Keratinocyte (primary cell): ENCODE results near the gene MTCL1. TPM values are rescaled to one million over a fixed set of nuclear protein-coding genes. Genes with fewer than 3 reads are reported as not detected.

ENCODE experiments used
- DNase-seq: peaks from one replicate; pipeline ENCODE4 v3.0.0-alpha.2; 2011; ENCODE audit warnings: low read depth, missing footprints, low spot score
- FAIRE-seq: peaks from 2 replicates; lab custom pipeline; 2011; peaks lifted over from hg19 to GRCh38; lab: Jason Lieb, UNC
- H2AFZ ChIP-seq: 2 replicates; pipeline ENCODE4 v1.6.0; 2012; ENCODE audit warnings: low read length, control low read depth, inconsistent platforms; ENCODE audit not compliant: control insufficient read depth
- H3K27ac ChIP-seq: 2 replicates; pipeline ENCODE4 v1.5.1; 2011; ENCODE audit warnings: low read length; ENCODE audit not compliant: control insufficient read depth, insufficient read depth
- H3K27me3 ChIP-seq: 3 replicates; pipeline ENCODE4 v1.6.0; 2011; ENCODE audit warnings: low read length; ENCODE audit not compliant: control insufficient read depth, insufficient read depth; ENCODE audit errors: extremely low read depth
- H3K36me3 ChIP-seq, 2 experiments: 2 replicates in 1 of 2; 3 replicates in 1 of 2; pipeline ENCODE4 v1.5.1; 2011; ENCODE audit warnings: low read length in 2 of 2, mild to moderate bottlenecking in 1 of 2; ENCODE audit not compliant: control insufficient read depth in 2 of 2, insufficient read depth in 2 of 2; ENCODE audit errors: extremely low read depth in 1 of 2
- H3K4me1 ChIP-seq: 3 replicates; pipeline ENCODE4 v1.5.1; 2011; ENCODE audit warnings: low read length; ENCODE audit not compliant: control insufficient read depth, insufficient read depth; ENCODE audit errors: extremely low read depth
- H3K4me2 ChIP-seq: 3 replicates; pipeline ENCODE4 v1.6.0; 2011; ENCODE audit warnings: low read depth, low read length; ENCODE audit not compliant: control insufficient read depth, insufficient read depth; ENCODE audit errors: extremely low read depth
- H3K4me3 ChIP-seq, 3 experiments: fragments of 200-600 bp in 1 of 3; sonication (generic) in 1 of 3; 2 replicates in 2 of 3; 3 replicates in 1 of 3; pipeline ENCODE4 v1.5.1; 2011 to 2016; ENCODE audit warnings: low read length in 3 of 3, mild to moderate bottlenecking in 3 of 3, control low read depth in 2 of 3, inconsistent platforms in 1 of 3, low read depth in 1 of 3, mixed read lengths in 1 of 3, mixed run types in 1 of 3, moderate library complexity in 1 of 3; ENCODE audit not compliant: control insufficient read depth in 2 of 3, insufficient read depth in 2 of 3; ENCODE audit errors: extremely low read depth in 1 of 3
- H3K79me2 ChIP-seq: 2 replicates; pipeline ENCODE4 v1.6.0; 2012; ENCODE audit warnings: low read length; ENCODE audit not compliant: control insufficient read depth, insufficient read depth
- H3K9ac ChIP-seq: 3 replicates; pipeline ENCODE4 v1.6.0; 2011; ENCODE audit warnings: low read length; ENCODE audit not compliant: control insufficient read depth, insufficient read depth; ENCODE audit errors: extremely low read depth
- H3K9me1 ChIP-seq: 3 replicates; pipeline ENCODE4 v1.6.0; 2011; ENCODE audit warnings: low read length; ENCODE audit not compliant: control insufficient read depth, insufficient read depth; ENCODE audit errors: extremely low read depth
- H3K9me3 ChIP-seq: 2 replicates; pipeline ENCODE4 v1.5.1; 2012; ENCODE audit warnings: low read depth, low read length; ENCODE audit not compliant: control insufficient read depth
- H4K20me1 ChIP-seq: 3 replicates; pipeline ENCODE4 v1.6.0; 2011; ENCODE audit warnings: low read length; ENCODE audit not compliant: control insufficient read depth, insufficient read depth; ENCODE audit errors: extremely low read depth
- CTCF ChIP-seq, 3 experiments: IDR thresholded peaks in 1 of 3; conservative IDR thresholded peaks in 1 of 3; optimal IDR thresholded peaks in 1 of 3; 2 replicates in 2 of 3; 3 replicates in 1 of 3; pipeline versions ENCODE3 to v1.5.1; 2011; ENCODE audit warnings: low read length in 3 of 3, mild to moderate bottlenecking in 3 of 3, moderate library complexity in 2 of 3, control low read depth in 1 of 3, inconsistent platforms in 1 of 3; ENCODE audit not compliant: insufficient read depth in 2 of 3; ENCODE audit errors: extremely low read depth in 1 of 3
- EZH2 ChIP-seq: IDR thresholded peaks from one replicate; pipeline ENCODE4 v1.6.1; 2012; ENCODE audit warnings: inconsistent platforms, mild to moderate bottlenecking, low read length, moderate library complexity
- dilution Hi-C: fragments of 300-500 bp; cut with MboI; formaldehyde crosslinking; loops from one replicate; pipeline ENCODE4 v1.7.0; 2020; ENCODE audit warnings: low sequenced_read_pairs; ENCODE audit not compliant: extremely low pct_ligation_motif_present
- polyA plus RNA-seq, 5 experiments: library from polyadenylated mRNA; depleted of rRNA in 3 of 5; stranded (reverse) in 3 of 5; stranded (forward) in 1 of 5; unstranded in 1 of 5; fragments of >200 nt; gene quantifications; 1 replicate in 1 of 5; 2 replicates in 3 of 5; 3 replicates in 1 of 5; pipeline versions ENCODE4 v1.2.1 to v1.2.3, GENCODE V29; 2011 to 2012; ENCODE audit warnings: missing spikeins in 2 of 5, low read depth in 1 of 5, low replicate concordance in 1 of 5

The MTCL1 gene
- polyA plus RNA-seq, 1 donor (not counting 4 experiments of a cell fraction or from before 2014, with no cell fraction given), result 15.4 TPM

- Histone ChIP-seq H3K9me1 (peaks cover 5% of the 10 kb centered on the region), H3K9ac (no peak overlapping the region), H3K79me2 (peaks cover 30% of the 10 kb centered on the region), H3K27ac (peak overlapping the region; percentile 60), H3K4me1 (peaks cover 28% of the 10 kb centered on the region), H3K9me3 (no peaks in the 10 kb centered on the region), H3K4me3 (peak overlapping the region in 1 of 3 experiments; percentile 74), H4K20me1 (peaks cover 7% of the 10 kb centered on the region), H3K4me2 (peak overlapping the region; percentile 95), H3K27me3 (no peaks in the 10 kb centered on the region), H3K36me3 (peaks cover 2 to 5% of the 10 kb centered on the region in 2 experiments), H2AFZ (peak overlapping the region; percentile 90)
- TF ChIP-seq EZH2 (no peak), CTCF (optimal IDR thresholded peaks at IDR 0.05 in 1 of 3, IDR thresholded peaks at IDR 0.05 in 1 of 3, conservative IDR thresholded peaks at IDR 0.05 in 1 of 3; ENCODE audit: extremely low read depth in 1 of 3, insufficient read depth in 2 of 3, low read length in 3 of 3) (no peak)
- dilution Hi-C loops, result no loop called here
- no peak for DNase-seq
- FAIRE-seq, result no peak
Measured at GRCh38 chr18:8703781-8704301, 1.5 kb upstream of the MTCL1 start.

DNA sequence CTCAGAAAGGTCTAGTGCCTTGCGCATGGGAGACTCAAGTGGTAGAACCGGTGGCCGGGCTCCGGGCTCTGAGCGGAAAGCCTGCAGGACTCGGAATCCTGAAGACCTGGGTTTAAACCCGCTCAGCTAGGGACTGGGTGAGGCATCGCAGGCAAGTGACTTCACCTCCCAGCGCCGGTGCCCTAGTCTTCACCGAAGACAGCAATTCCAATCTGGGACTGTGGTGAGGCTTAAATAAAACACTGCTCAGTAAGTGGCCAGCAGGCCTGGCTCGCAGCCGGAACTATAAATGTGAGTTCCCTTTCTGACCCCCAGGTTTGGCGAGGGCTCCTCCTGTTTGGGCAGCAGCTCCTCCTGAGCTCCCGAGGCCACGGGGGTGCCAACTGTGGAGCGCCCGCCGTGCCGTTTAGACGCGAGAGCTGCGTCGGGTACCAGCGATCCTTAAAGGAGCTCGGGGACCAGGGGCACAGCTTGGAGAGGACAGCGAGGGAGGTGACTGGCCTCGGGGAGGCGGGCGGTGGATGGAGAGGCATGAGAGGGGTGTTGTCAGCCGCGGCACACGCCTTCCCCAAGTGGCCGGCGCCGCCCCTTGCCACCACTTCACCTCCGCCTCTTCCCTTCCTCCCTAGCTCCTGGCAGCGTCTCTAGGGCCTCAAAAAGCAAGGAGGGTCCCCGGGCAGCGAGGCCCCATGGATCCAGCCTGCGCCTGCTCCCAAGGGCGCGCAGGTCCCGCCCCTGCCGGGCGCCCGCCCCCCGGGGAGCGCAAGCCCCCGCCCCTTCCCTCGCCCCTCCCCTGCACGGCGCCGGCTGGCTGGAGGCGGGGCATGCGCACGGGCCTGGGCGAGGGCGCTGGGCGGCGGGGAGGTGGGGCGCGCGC lies 757 bp upstream of the MTCL1 start:
- peaks cover 2 to 6% of the 10 kb centered on the region in 2 experiments for H3K36me3 ChIP-seq
- H3K27ac ChIP-seq, result peak overlapping the region; percentile 60
- H3K9ac ChIP-seq, result peak overlapping the region; percentile 77
- TF ChIP-seq EZH2 (peak; percentile 26), CTCF (optimal IDR thresholded peaks at IDR 0.05 in 1 of 3, IDR thresholded peaks at IDR 0.05 in 1 of 3, conservative IDR thresholded peaks at IDR 0.05 in 1 of 3; ENCODE audit: extremely low read depth in 1 of 3, insufficient read depth in 2 of 3, low read length in 3 of 3) (no peak)
- FAIRE-seq (no peak), DNase-seq (peak; percentile 41)
- H3K4me2 ChIP-seq, result peak overlapping the region; percentile 95
- peak overlapping the region; percentile 46 to 74 (median 60) for H3K4me3 ChIP-seq
- peaks cover 5% of the 10 kb centered on the region for H3K9me1 ChIP-seq
- H4K20me1 ChIP-seq, result peaks cover 7% of the 10 kb centered on the region
- peaks cover 28% of the 10 kb centered on the region for H3K4me1 ChIP-seq
- no peaks in the 10 kb centered on the region for H3K27me3 ChIP-seq
- dilution Hi-C loops, result no loop called here
- H3K9me3 ChIP-seq, result no peaks in the 10 kb centered on the region
- H3K79me2 ChIP-seq, result peaks cover 37% of the 10 kb centered on the region
- H2AFZ ChIP-seq, result peak overlapping the region; percentile 90
